B cell (primary cell): ENCODE data around the gene FITM1.

Experiments used
- EZH2 ChIP-seq: IDR thresholded peaks from 2 replicates; pipeline ENCODE4 v1.6.1; 2012; ENCODE audit warnings: borderline replicate concordance, low read depth, mild to moderate bottlenecking, moderate library complexity, low read length; ENCODE audit not compliant: insufficient read depth, poor library complexity, severe bottlenecking
- TF ChIP-seq, protein P1 (sequence below): fragments of 200-600 bp; IDR thresholded peaks from one replicate; pipeline ENCODE4 v1.8.0; 2022; ENCODE audit warnings: antibody characterized with exemption, mild to moderate bottlenecking

GRCh38 chr14:24135834-24136683 is 5.6 kb downstream of the FITM1 start, which contains the start of gene PSME1:
- TF ChIP-seq EZH2, result no peak
- TF ChIP-seq, protein P1, sequence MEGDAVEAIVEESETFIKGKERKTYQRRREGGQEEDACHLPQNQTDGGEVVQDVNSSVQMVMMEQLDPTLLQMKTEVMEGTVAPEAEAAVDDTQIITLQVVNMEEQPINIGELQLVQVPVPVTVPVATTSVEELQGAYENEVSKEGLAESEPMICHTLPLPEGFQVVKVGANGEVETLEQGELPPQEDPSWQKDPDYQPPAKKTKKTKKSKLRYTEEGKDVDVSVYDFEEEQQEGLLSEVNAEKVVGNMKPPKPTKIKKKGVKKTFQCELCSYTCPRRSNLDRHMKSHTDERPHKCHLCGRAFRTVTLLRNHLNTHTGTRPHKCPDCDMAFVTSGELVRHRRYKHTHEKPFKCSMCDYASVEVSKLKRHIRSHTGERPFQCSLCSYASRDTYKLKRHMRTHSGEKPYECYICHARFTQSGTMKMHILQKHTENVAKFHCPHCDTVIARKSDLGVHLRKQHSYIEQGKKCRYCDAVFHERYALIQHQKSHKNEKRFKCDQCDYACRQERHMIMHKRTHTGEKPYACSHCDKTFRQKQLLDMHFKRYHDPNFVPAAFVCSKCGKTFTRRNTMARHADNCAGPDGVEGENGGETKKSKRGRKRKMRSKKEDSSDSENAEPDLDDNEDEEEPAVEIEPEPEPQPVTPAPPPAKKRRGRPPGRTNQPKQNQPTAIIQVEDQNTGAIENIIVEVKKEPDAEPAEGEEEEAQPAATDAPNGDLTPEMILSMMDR, result no peak
